GM19099 (cell line): ENCODE measurements around the gene DCC.

Experiments
- POLR2A ChIP-seq: IDR thresholded peaks from 3 replicates; pipeline ENCODE4 v1.6.1; 2011; ENCODE audit warnings: low read depth; ENCODE audit not compliant: insufficient read length; ENCODE audit errors: extremely low read depth

Gene DCC

DNA sequence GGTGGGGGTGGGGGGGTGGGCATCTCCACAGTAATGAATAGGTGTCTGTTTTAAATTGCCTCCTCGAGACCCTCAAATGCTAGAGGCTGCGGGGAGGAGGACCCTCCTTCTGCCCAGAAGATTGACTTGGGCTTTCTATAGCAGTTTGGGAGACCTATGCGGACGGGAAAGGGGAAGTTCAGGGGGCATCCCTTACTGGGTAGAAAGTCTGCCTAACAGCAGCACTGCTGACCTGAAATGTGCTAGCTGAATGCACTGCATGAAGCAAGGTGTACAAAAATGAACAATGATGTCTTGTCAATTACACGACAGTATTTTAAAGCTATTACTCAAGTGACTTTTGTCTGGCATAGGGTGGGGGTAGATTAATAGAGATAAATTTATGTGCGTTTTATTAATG, 2.5 kb downstream of the DCC start:
- TF ChIP-seq POLR2A = no peak

DNA sequence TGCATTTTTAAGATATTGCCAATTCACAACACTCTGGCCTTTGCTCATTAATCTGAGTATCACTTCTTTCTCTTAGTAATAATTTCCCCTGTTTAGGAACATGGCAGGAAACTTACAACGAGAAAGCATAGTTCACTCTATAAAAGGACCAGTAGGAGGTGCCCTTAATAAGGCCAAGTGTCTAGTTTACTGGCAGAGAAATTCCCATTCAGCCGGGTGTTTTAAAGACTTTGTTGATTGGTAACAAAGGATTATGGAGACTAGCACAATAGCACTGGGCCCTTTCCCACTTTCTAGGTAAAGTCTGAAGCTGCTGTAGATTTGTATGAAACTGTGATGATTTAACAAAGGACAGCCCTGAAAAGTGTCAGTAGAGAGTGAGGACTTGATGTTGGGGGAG, 3.1 kb downstream of the DCC start:
- TF ChIP-seq POLR2A = no peak

DNA sequence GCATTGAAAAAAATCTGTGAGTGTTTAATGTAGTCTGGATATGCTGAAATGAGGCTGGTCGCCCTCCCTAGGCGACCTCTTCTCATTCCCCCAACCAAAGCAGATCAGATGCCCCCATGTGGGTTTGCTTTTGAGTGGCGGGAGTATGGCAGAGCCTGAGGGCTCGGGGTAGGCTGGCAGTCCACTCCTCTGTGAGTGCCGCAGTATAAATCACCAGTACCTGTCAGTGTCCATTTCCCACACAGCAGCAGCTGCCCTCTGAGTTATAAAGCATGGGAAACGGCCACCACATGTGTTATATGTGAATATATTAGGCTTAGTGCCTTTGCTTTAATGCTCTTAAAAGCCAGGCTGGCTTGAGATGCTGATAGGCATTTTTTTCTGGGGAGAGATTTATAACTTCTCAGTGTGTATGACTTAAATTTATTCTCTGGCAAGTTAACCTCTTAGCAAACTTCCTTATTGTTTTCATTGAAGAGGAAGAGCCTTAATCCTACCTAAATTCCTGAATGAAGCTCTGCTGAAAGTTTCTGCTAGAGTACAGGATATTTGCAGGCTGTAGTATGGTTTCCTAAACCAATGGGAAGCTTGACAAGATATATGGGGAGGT, 3.8 kb downstream of the DCC start:
- TF ChIP-seq POLR2A = no peak

DNA sequence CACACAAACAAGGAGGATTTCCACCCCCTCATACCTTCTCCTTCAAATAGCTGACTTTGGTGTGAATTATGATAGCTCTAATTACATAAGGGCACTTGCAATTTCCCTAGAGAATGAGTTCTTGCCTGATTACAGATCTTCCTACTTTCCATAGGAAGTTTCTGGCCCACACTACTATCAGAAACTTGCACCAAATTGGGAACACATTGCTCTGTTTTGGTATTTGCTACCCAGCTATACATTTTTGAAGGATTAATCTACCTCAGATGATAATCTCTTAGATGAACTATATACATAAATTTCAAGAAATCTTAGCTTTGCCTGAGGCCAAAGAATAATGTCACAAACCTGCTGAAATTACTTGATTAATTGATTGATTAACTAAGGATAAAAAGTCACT, 4.9 kb downstream of the DCC start:
- no peak for TF ChIP-seq POLR2A

DNA sequence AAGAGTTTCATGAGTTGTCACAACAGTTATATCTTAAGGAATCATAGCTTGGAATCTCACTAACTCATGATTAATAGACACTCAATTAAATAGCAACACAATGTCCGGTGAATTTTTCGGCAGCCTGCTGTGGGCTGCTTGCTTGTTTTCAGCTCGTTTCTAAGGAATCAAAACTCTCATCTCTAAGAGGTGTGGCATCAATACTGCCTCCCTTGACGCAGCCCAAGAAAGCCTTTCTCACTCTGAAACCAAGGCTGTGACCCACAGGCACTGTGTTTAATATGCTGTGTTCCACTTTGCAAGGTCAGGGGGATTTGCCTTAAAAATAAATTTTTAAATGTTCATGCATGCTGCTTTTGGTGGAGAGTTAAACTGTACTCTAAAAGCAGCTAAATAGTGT, 5.4 kb downstream of the DCC start:
- no peak for TF ChIP-seq POLR2A

DNA sequence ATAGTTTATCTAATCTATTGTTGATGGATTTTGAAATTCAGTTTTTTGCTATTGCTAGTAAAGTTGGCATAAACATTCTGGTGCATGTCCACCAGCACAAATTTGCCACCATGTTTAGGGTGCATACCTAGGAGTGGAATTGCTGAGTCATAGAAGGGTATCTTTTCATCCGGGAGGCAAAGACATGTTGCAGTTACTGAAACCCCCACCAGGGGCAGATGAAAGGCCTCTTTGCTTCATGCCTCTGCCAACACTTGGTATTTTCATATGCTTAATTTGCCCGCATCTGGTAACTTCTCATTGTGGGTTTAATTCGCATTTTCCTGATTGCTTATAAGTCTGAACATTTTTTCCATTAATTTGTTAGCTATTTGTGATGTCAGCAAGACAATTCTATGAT, 8.2 kb downstream of the DCC start:
- TF ChIP-seq POLR2A = no peak

DNA sequence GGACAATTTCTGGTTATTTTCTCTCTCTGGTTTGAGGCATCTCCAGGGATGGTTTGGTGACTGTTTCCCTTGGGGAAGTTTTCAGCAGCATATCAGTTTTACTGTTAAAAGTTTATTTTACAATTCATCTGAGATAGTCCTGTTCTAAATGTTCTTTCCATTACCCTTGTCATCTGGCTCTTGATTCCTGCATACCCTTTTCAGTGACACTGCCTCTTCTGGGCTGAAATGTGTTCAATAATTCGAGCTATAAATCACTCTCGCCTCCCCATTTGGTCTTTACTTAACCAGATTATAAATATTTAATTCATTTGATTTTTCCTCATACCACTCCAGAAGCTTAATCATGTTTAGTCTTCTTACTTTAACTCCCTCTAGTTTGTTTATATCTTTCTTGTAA, 9.5 kb downstream of the DCC start:
- no peak for TF ChIP-seq POLR2A

DNA sequence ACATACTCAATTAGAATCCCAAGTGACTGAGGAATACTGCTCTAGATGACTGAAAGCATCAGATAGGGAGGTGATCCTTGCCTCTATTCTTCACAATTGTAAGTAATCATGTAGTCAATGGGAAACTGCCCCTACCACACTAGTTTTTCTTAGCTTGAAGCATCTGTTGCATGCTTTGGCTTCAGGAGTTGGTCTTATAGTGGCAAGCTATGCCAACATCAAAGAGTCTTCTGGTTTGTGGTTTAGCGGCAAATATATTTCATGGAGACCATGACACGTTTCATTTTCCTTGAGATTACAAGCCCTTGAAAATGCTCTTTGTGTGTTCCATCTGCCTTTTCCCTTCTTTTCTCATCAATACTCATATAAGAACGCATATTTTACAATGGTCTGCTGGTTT, 12.9 kb downstream of the DCC start:
- TF ChIP-seq POLR2A = no peak

DNA sequence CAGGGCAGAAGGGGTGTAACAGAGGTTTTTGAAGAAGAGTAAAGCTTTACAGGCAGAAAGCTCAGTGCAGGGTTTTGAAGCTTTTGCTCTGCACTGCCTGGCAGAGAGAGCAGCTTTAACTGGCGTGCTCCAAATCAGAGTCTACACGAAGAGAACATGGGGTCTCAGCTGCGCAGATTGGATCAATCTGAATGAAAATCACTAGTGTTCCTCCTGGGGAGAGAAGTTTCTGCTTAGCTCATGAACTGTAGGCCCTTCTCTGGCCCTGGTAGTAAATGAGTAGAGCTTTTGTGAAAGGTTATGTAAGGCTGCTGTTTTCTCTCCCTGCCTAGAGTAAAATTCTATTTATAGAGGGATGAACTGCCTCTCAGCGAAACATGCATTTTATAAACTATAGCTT, 13.6 kb downstream of the DCC start:
- TF ChIP-seq POLR2A = no peak

DNA sequence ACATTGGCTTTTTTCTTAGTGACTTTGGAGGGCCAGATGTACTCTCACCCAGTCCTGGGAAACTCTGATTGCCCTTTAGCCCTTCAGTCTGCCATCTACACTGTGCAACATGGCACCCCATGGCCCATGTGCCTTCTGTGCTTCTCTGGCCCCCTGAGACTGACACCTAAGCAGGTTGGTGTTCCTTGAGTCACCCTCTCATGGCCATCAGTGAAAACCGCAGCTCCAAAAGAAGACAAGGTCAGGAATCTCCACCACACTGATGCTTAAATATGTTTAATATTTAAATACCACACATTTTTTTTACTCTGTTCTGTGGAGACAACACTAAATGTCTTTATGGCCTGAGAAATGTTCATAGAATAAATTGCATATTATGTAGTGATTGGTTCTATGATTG, 23.9 kb downstream of the DCC start:
- no peak for TF ChIP-seq POLR2A

DNA sequence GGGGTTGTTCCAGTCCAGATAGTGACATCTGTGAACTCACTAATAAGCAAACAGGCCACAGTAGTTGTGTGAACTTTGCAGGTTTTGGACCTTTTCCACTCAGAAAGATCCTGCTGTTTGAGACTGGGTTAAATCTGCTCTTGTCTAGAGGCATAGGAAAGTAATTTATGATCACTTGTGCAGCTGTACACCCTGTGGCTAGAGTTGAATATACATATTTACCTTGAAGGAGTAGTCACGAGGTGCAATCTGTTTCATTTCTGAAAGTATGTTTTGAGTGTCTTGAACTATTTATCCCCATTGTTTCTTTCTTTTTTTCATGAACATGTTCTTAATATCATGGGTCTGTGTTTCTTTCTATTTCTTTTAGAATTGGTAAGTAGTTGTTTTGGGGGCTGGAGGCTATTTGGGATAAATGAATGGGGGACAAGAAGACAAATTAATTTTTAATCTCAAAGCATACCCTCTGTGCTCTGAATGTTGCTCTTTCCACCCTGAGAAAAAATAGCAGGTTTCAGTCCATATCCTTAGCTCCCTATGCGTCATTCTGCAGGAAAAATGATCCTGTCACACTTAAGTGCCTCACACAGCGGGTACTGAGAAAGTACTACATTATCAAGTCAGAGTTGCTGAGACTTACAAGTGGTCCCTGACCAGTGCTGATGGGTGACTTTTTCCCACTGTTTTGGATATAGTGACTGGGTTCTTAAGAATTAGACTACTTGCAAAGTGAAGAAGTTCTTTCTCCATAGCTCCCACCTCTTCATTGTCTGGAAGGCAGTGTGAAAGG, 28.2 kb downstream of the DCC start:
- TF ChIP-seq POLR2A = no peak

DNA sequence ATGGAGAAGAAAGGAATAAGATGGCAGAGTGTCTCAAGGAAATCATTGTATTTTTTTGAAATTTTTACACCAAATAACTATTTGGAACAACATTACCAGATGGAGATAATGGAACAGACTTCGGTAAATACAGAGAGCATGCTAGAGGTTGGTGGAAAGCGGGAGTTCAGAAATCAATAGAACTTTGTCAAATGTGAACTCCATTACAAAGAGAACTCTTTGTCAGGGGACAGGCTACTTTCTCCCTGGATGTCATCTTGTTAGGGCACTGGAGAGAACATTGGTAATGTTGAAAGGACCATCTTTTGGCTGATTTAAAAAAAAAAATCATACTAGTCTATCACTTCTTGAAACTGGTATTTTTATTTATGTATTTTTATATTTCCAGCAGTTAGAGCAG, 30.8 kb downstream of the DCC start:
- no peak for TF ChIP-seq POLR2A

DNA sequence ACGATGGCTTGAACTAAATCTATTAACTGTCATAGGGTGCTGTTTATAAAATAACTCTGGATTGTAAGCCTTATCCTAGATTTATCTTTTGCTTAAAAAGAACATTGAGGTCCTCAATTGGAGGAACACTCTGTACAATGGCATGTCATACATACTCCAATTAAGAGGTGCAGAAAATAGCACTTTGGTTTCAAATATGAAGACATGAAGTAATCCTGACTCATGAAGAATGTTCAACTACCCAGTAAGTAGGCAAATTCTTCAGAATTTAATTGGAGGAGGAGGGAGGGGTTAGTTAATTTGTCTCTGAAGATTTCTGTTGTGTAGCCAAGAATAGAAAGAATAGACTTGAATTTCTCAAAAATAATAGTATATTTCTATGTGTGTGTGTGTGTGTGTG, 36.1 kb downstream of the DCC start:
- no peak for TF ChIP-seq POLR2A

DNA sequence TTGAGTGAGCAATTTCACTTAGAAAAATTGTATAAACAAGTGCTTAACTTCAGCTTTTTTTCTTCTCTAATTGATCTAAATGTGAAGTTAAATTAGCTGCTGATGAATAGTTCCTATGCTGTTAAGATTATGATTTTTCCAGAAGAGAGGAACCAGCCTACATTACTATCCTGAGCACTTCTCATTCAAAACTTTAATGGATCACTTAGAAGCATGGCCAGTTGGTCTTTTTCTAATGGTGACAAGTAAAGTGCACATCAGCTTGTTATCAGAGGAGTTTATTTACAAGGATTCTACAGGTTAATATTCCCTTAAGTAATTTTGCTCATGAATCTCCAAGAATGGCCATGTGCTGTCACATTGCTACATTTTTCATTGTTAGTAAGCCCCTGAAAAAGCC, 37.1 kb downstream of the DCC start:
- TF ChIP-seq POLR2A = no peak

DNA sequence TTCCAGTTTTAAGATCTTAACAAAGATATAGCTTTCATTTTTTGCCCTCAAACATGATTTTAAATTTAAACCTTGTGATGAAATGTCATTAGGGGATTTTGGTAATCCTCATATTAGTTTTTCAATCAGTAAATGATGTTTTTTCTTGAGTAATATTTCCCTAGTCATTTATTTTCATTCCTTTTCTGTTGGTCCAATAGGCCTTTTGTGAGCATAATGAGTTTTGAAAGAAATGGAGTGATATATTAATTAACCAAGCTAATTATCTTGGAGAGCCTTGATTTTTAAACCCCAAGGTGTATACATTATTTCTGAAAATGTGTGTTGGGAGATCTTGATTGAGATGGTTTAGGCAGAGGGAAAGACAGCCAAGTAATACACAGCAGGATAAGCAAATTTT, 46.3 kb downstream of the DCC start:
- no peak for TF ChIP-seq POLR2A

DNA sequence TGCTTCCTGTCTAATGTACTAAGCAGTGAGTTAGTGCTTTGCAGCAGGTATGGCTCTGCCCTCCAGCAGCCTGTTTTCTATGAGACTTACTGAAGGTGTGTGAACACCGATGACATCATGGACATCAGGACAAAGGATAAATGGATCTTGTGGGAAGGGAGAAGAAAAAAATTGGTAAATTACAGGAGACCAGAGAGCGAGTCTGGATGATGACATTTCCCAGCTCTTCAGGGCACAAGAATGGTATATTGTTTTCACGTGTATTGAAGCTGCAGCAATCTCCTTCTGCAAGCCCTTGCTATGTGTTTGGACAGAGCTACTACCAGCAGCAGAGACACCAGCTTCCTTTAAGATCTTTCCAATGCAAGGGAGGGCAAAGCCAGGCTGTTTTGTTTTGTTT, 47.2 kb downstream of the DCC start:
- no peak for TF ChIP-seq POLR2A
